Prostate gland (tissue), 2 donors: ENCODE data around the gene NRCAM. TPM values are rescaled to one million over a fixed set of nuclear protein-coding genes. Genes with fewer than 3 reads are reported as not detected.

ENCODE experiments used
- DNase-seq: peaks from one replicate; pipeline ENCODE4 v3.0.0-alpha.2; 2019; ENCODE audit warnings: low spot score
- H3K27ac ChIP-seq, 2 donors: fragments of 200-600 bp; sonication (generic); 2 replicates each; pipeline ENCODE4 v1.5.1; 2017 to 2019
- H3K27me3 ChIP-seq: fragments of 200-600 bp; sonication (generic); replicated peaks from 2 replicates; pipeline ENCODE4 v1.5.1; 2019; ENCODE audit not compliant: insufficient read depth
- H3K36me3 ChIP-seq, 2 donors: fragments of 200-600 bp; sonication (generic); 1 replicate in 1 of 2; 2 replicates in 1 of 2; pipeline versions ENCODE4 v1.5.1 to v1.8.1; 2017 to 2019
- H3K4me1 ChIP-seq: fragments of 200-600 bp; sonication (generic); replicated peaks from 2 replicates; pipeline ENCODE4 v1.5.1; 2019
- H3K4me3 ChIP-seq, 2 donors: fragments of 200-600 bp; sonication (generic); 2 replicates each; pipeline ENCODE4 v1.5.1; 2017 to 2019
- H3K9me3 ChIP-seq: fragments of 200-600 bp; sonication (generic); 2 replicates; pipeline ENCODE4 v1.5.1; 2017
- POLR2A ChIP-seq: fragments of 450-650 bp; IDR thresholded peaks from one replicate; pipeline ENCODE4 v1.6.1; 2016; ENCODE audit warnings: antibody characterized with exemption, mild to moderate bottlenecking
- POLR2AphosphoS5 ChIP-seq: sonication (generic); formaldehyde crosslinking; IDR thresholded peaks from one replicate; pipeline ENCODE4 v1.6.1; 2017; ENCODE audit warnings: antibody characterized with exemption
- WGBS: methylation state at CpG from one replicate; pipeline ENCODE4 v1.1.5; 2018; 5-methylcytosine and 5-hydroxymethylcytosine counted together
- intact Hi-C: fragments of 100-400 bp; cut with DNase I; formaldehyde crosslinking; loops from one replicate; pipeline ENCODE4 v1.14.2; 2022
- total RNA-seq, 2 donors: library from RNA; depleted of rRNA; stranded (reverse); fragments of >200 nt; gene quantifications; one replicate each; pipeline ENCODE4 v1.1.0, GENCODE V29; 2016
- TF ChIP-seq, protein P1 (sequence below), 4 experiments: fragments of 200-600 bp in 2 of 4; fragments of 450-650 bp in 2 of 4; sonication (generic) in 2 of 4; IDR thresholded peaks; 1 replicate in 3 of 4; 2 replicates in 1 of 4; pipeline ENCODE4 v1.5.1; 2016 to 2019; ENCODE audit warnings: antibody characterized with exemption in 4 of 4, mild to moderate bottlenecking in 2 of 4, moderate library complexity in 2 of 4

The NRCAM gene
- total RNA-seq, 2 donors from 2014 or later = 1.1 to 3.1 TPM

DNA sequence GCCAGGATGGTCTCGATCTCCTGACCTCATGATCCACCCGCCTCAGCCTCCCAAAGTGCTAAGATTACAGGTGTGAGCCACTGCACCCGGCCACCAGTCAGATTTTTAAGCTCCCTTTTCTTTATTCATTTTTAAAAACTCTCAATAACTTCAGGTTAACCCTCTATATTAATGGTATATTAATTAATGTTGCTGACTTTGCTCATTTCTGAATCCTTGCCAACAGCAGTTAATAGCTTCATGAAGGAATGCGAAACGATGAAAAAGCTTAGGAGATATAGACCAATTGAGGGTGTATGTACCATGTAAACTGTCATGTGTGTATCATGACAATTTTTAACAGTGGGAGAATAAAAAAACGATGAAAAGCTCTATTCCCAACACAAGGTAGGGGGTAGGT, 42.2 kb upstream of the NRCAM start:
- no peak for DNase-seq
- Histone ChIP-seq H3K4me1 (no peaks in the 10 kb centered on the region), H3K9me3 (no peaks in the 10 kb centered on the region), H3K36me3 (no peaks in the 10 kb centered on the region), H3K27ac (no peak overlapping the region), H3K4me3 (no peak overlapping the region), H3K27me3 (no peaks in the 10 kb centered on the region)
- TF ChIP-seq POLR2AphosphoS5 (no peak), POLR2A (no peak)
- TF ChIP-seq, protein P1, sequence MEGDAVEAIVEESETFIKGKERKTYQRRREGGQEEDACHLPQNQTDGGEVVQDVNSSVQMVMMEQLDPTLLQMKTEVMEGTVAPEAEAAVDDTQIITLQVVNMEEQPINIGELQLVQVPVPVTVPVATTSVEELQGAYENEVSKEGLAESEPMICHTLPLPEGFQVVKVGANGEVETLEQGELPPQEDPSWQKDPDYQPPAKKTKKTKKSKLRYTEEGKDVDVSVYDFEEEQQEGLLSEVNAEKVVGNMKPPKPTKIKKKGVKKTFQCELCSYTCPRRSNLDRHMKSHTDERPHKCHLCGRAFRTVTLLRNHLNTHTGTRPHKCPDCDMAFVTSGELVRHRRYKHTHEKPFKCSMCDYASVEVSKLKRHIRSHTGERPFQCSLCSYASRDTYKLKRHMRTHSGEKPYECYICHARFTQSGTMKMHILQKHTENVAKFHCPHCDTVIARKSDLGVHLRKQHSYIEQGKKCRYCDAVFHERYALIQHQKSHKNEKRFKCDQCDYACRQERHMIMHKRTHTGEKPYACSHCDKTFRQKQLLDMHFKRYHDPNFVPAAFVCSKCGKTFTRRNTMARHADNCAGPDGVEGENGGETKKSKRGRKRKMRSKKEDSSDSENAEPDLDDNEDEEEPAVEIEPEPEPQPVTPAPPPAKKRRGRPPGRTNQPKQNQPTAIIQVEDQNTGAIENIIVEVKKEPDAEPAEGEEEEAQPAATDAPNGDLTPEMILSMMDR (IDR thresholded peaks at IDR 0.05) = no peak
- intact Hi-C loops = loop anchor here (5.0 kb wide), 1 partner anchor 321 kb away; no protein-coding TSS in a partner anchor
- 86% methylated on average over 6 of the region's 6 CpGs for WGBS

DNA sequence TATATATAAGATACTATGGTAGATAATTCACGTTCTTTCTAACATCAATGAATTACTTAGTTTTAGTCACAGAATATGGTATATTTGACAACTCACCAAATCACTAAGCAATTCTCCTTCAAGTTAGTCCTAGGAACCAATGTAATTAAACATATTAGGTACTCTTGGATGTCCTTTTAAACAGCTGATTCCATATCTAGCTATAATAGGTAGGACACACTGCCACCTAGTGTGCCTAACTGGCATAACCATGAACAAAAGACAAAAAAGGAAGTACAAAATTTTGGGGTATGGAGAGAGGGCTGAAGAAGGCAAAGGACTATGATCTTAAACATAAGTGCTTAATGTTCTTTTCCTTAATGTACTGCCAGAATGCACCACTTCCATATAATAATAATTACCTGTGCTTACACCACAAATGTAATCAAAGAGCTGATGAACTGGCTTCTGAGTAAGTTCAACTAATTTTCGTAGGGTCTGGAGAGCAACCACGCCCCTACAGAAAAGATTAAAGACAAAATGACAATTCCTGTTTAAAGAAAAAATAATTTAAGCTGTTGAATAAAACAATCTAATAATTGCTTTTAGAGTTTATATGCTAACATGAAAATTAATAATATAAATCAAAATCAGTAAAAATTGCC, 41.0 kb upstream of the NRCAM start:
- H3K4me1 ChIP-seq = no peaks in the 10 kb centered on the region
- TF ChIP-seq POLR2A = no peak
- TF ChIP-seq, protein P1 (IDR thresholded peaks at IDR 0.05) = peak; percentile 43 to 79 (median 68)
- TF ChIP-seq POLR2AphosphoS5 = no peak
- DNase-seq = no peak
- H3K27ac ChIP-seq = no peak overlapping the region
- H3K36me3 ChIP-seq = no peaks in the 10 kb centered on the region
- no peaks in the 10 kb centered on the region for H3K27me3 ChIP-seq
- WGBS = 84% methylated on average over 3 of the region's 3 CpGs
- no peak overlapping the region for H3K4me3 ChIP-seq
- intact Hi-C loops = loop anchor here (5.0 kb wide), 1 partner anchor 320 kb away; no protein-coding TSS in a partner anchor
- H3K9me3 ChIP-seq = no peaks in the 10 kb centered on the region

DNA sequence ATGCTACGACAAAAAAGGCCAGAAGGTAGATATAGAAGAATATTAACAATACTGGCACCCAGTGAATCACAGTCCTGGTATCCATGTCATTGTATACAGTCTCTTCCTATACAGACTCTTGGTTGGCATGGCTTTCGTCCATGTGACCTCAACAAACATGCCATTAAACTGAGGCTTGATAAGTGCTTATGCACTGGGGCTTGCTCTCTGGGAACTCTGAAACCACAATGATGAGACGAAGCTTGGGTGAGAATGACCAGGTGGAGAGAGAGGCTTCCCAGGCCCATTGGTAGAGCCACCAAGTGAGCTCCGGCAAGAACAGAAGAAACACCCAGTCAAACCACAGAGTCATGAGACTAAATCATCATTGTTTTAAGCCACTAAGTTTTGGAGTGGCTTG, 36.5 kb upstream of the NRCAM start:
- no peaks in the 10 kb centered on the region for H3K4me1 ChIP-seq
- H3K36me3 ChIP-seq = no peaks in the 10 kb centered on the region
- H3K4me3 ChIP-seq = no peak overlapping the region
- no peak for TF ChIP-seq POLR2AphosphoS5
- WGBS = 97% methylated on average over 4 of the region's 4 CpGs
- H3K27ac ChIP-seq = no peak overlapping the region
- H3K27me3 ChIP-seq = no peaks in the 10 kb centered on the region
- no peaks in the 10 kb centered on the region for H3K9me3 ChIP-seq
- no peak for DNase-seq
- intact Hi-C loops = no loop called here

DNA sequence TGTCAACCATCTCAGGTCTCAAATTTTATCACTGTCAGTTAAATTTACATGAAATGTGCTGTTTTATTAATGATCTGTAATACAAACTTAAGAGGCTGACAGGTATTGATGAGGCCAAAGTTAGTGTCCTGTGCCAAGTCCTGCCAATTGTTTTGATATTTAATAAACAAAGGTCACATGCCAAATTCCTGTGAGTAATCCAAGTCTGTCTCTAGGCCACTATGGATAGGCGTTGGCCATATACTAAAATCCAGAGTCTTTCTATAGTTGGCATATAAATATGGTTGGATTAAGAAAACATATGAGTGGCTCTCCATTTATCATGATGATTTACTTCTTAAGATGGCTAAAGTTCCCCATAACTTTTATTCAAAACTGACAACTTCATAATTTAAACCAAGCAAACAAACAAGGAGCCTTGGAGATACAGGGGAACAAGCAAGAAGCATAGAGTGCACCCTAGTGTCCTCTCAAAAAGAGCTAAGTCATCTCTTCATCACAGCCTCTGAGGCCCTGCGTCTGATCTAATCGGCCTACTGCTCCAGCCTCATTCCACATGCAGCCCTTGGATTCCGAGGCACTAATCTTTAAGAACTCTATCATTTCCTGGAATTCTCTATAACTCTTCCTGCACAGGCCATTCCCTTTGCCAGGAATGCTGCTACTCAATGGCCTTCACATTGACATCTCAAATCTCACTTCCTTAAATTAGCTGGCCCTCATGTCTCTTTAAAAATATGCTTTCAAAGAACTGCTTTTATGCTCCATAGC, 32.7 kb upstream of the NRCAM start:
- 92% methylated on average over 4 of the region's 4 CpGs for WGBS
- no peaks in the 10 kb centered on the region for H3K36me3 ChIP-seq
- intact Hi-C loops = no loop called here

GRCh38 chr7:108487646-108488045, 31.4 kb upstream of the NRCAM start:
- no peak for DNase-seq
- Histone ChIP-seq H3K9me3 (no peaks in the 10 kb centered on the region), H3K4me1 (no peaks in the 10 kb centered on the region), H3K36me3 (no peaks in the 10 kb centered on the region), H3K27ac (no peak overlapping the region), H3K27me3 (no peaks in the 10 kb centered on the region), H3K4me3 (no peak overlapping the region)
- TF ChIP-seq, protein P1 (IDR thresholded peaks at IDR 0.05) = no peak
- TF ChIP-seq POLR2A (no peak), POLR2AphosphoS5 (no peak)
- intact Hi-C loops = no loop called here

More for the DNA sequence above, 32.7 kb upstream of the NRCAM start:
- Histone ChIP-seq H3K27me3 (no peaks in the 10 kb centered on the region), H3K4me3 (no peak overlapping the region), H3K27ac (no peak overlapping the region), H3K4me1 (no peaks in the 10 kb centered on the region), H3K9me3 (no peaks in the 10 kb centered on the region)
- TF ChIP-seq POLR2AphosphoS5 (no peak), POLR2A (no peak)
- TF ChIP-seq, protein P1 (IDR thresholded peaks at IDR 0.05) = no peak
- DNase-seq = no peak
